GM12878 (cell line): ENCODE results near the gene PDE6C.

Experiments
- MAX ChIP-seq: IDR thresholded peaks from 2 replicates; pipeline ENCODE4 v1.6.1; 2012; ENCODE audit warnings: low read depth, low read length, improper control_type of control experiment
- POLR2AphosphoS5 ChIP-seq: IDR thresholded peaks from 2 replicates; pipeline ENCODE4 v1.6.1; 2011; ENCODE audit warnings: mild to moderate bottlenecking, low read length, inconsistent platforms

DNA sequence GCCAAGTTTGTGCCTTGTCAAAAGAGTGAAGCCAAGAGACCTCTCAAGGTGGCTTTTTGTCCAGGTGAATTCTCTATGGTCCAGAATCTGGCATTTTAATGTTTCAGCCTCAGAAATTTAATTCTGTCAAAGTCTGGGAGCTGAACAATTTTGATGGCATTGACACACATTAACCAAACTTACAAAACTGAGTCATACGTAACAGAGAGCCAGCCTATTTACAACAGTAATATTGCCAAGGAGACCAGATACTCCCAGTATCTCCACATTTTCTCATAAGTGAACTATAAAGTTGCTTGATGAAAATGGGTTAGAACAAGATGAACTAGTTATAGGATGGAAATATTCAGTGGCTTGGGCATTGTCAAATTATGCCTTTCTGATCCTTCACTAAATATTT is 43.8 kb downstream of the PDE6C start:
- TF ChIP-seq MAX, result no peak
- TF ChIP-seq POLR2AphosphoS5, result no peak
